ENCODE data around the gene PRKD1.

DNA sequence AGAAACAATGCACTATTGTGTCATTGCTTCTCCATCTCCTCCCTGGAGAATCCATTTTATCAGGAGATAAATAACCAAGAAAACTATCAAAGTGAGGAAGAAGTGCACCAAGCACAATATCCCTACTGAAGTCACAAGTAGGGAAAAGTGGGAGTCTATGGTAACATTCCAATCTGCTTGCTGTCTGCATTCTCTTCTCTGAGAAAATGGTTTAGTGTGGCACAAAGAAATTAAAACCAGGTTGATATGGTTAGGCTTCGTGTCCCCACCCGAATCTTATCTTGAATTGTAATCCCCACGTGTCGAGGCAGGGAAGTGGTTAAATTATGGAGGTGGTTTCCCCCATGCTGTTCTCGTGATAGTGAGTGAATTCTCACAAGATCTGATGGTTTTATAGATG, 209.7 kb downstream of the PRKD1 start:
- TF ChIP-seq, protein P1, sequence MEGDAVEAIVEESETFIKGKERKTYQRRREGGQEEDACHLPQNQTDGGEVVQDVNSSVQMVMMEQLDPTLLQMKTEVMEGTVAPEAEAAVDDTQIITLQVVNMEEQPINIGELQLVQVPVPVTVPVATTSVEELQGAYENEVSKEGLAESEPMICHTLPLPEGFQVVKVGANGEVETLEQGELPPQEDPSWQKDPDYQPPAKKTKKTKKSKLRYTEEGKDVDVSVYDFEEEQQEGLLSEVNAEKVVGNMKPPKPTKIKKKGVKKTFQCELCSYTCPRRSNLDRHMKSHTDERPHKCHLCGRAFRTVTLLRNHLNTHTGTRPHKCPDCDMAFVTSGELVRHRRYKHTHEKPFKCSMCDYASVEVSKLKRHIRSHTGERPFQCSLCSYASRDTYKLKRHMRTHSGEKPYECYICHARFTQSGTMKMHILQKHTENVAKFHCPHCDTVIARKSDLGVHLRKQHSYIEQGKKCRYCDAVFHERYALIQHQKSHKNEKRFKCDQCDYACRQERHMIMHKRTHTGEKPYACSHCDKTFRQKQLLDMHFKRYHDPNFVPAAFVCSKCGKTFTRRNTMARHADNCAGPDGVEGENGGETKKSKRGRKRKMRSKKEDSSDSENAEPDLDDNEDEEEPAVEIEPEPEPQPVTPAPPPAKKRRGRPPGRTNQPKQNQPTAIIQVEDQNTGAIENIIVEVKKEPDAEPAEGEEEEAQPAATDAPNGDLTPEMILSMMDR (IDR thresholded peaks at IDR 0.05; ENCODE audit: low read depth, low read length), result no peak
- TF ChIP-seq EZH2phosphoT487 (IDR thresholded peaks at IDR 0.05; ENCODE audit: low read depth), result no peak
